GM23338 (cell line): Measurements from ENCODE around the gene BBS1. TPM values are rescaled to one million over a fixed set of nuclear protein-coding genes. Genes with fewer than 3 reads are reported as not detected.

Experiments used
- ATAC-seq: fragments of 200-7000 bp; cut with Tn5 transposase; 3 replicates; pipeline ENCODE4 v1.9.1; 2020
- DNase-seq: peaks from one replicate; pipeline ENCODE4 v3.0.0-alpha.2; 2015; ENCODE audit warnings: low spot score
- H2AFZ ChIP-seq: fragments of 200-600 bp; sonication (generic); 2 replicates; pipeline ENCODE4 v1.8.0; 2016; ENCODE audit warnings: antibody characterized with exemption, mild to moderate bottlenecking, moderate library complexity
- H3F3A ChIP-seq: fragments of 200-600 bp; sonication (generic); replicated peaks from 2 replicates; pipeline ENCODE4 v1.8.0; 2017; ENCODE audit warnings: antibody characterized with exemption, mixed run types, low read depth
- H3K27ac ChIP-seq: fragments of 200-600 bp; sonication (generic); 2 replicates; pipeline ENCODE4 v1.6.1; 2016; ENCODE audit warnings: low read depth
- H3K27me3 ChIP-seq: fragments of 200-600 bp; sonication (generic); 2 replicates; pipeline ENCODE4 v1.8.0; 2016; ENCODE audit warnings: mild to moderate bottlenecking, mixed run types, moderate library complexity; ENCODE audit not compliant: insufficient read depth
- H3K36me3 ChIP-seq: fragments of 200-600 bp; sonication (generic); 2 replicates; pipeline ENCODE4 v1.8.0; 2016; ENCODE audit warnings: mild to moderate bottlenecking; ENCODE audit not compliant: insufficient read depth
- H3K4me1 ChIP-seq: fragments of 200-600 bp; sonication (generic); 2 replicates; pipeline ENCODE4 v1.8.0; 2016; ENCODE audit warnings: mild to moderate bottlenecking, moderate library complexity; ENCODE audit not compliant: insufficient read depth
- H3K4me2 ChIP-seq: fragments of 200-600 bp; sonication (generic); 2 replicates; pipeline ENCODE4 v1.7.1; 2017; ENCODE audit warnings: mixed run types
- H3K4me3 ChIP-seq: fragments of 200-600 bp; sonication (generic); 2 replicates; pipeline ENCODE4 v1.6.1; 2016; ENCODE audit warnings: mixed run types
- H3K79me2 ChIP-seq: fragments of 200-600 bp; sonication (generic); replicated peaks from 2 replicates; pipeline ENCODE4 v1.8.0; 2017; ENCODE audit warnings: mild to moderate bottlenecking; ENCODE audit not compliant: insufficient read depth
- H3K9me2 ChIP-seq: fragments of 200-600 bp; sonication (generic); 2 replicates; pipeline ENCODE4 v1.8.0; 2017; ENCODE audit not compliant: insufficient read depth
- H4K20me1 ChIP-seq: fragments of 200-600 bp; sonication (generic); replicated peaks from 2 replicates; pipeline ENCODE4 v1.8.0; 2017; ENCODE audit warnings: mild to moderate bottlenecking; ENCODE audit not compliant: insufficient read depth
- H3K27ac Mint-ChIP-seq: 2 replicates; pipeline ENCODE4 v1.8.0; 2020; ENCODE audit warnings: inconsistent platforms, mild to moderate bottlenecking, moderate library complexity, mixed read lengths
- H3K27me3 Mint-ChIP-seq: 3 replicates; pipeline ENCODE4 v1.8.0; 2022; ENCODE audit warnings: low read depth, mild to moderate bottlenecking, moderate library complexity, mixed read lengths, inconsistent platforms; ENCODE audit not compliant: insufficient read depth, poor library complexity
- H3K36me3 Mint-ChIP-seq: 3 replicates; pipeline ENCODE4 v1.8.0; 2021; ENCODE audit warnings: low read depth, mild to moderate bottlenecking, inconsistent platforms, moderate library complexity, mixed read lengths
- H3K4me1 Mint-ChIP-seq: 3 replicates; pipeline ENCODE4 v1.8.0; 2020; ENCODE audit warnings: mild to moderate bottlenecking, inconsistent platforms, mixed read lengths
- H3K4me3 Mint-ChIP-seq: 3 replicates; pipeline ENCODE4 v1.8.0; 2021; ENCODE audit warnings: moderate library complexity, mild to moderate bottlenecking, inconsistent platforms, mixed read lengths
- H3K9me3 Mint-ChIP-seq: 3 replicates; pipeline ENCODE4 v1.8.0; 2020; ENCODE audit warnings: moderate library complexity, mild to moderate bottlenecking, inconsistent platforms, mixed read lengths
- EZH2phosphoT487 ChIP-seq: fragments of 200-600 bp; sonication (generic); IDR thresholded peaks from one replicate; pipeline ENCODE4 v1.8.1; 2018; ENCODE audit warnings: antibody characterized with exemption; ENCODE audit not compliant: unreplicated experiment
- JUNB ChIP-seq: IDR thresholded peaks from one replicate; pipeline ENCODE4 v1.6.1; 2016; ENCODE audit warnings: antibody characterized with exemption; ENCODE audit not compliant: unreplicated experiment
- NANOG ChIP-seq: IDR thresholded peaks from 2 replicates; pipeline ENCODE4 v1.6.1; 2016; ENCODE audit warnings: antibody characterized with exemption, borderline replicate concordance
- POLR2AphosphoS5 ChIP-seq: IDR thresholded peaks from 2 replicates; pipeline ENCODE4 v1.6.1; 2016; ENCODE audit warnings: antibody characterized with exemption, low read depth
- ZNF114 ChIP-seq: fragments of 250-450 bp; sonication (Bioruptor Pico); IDR thresholded peaks from 2 replicates; pipeline ENCODE4 v1.5.0; 2020; ENCODE audit warnings: mild to moderate bottlenecking, moderate library complexity
- ZNF331 ChIP-seq: fragments of 250-450 bp; sonication (Bioruptor Pico); IDR thresholded peaks from 2 replicates; pipeline ENCODE4 v1.5.0; 2020; ENCODE audit warnings: low read depth, mild to moderate bottlenecking, moderate library complexity
- polyA plus RNA-seq: library from polyadenylated mRNA; unstranded; fragments of >200 nt; fragmentation: Nextera tagmentation; extraction: Ambion mirVana; gene quantifications from 2 replicates; pipeline ENCODE4 v1.2.1, GENCODE V29; 2016
- total RNA-seq: library from RNA; depleted of rRNA; stranded (reverse); fragments of >200 nt; shearing (Covaris generic); gene quantifications from 2 replicates; pipeline ENCODE4 v1.2.3, GENCODE V29; 2014
- TF ChIP-seq, protein P1 (sequence below), 2 experiments: fragments of 200-600 bp in 1 of 2; sonication (generic) in 1 of 2; conservative IDR thresholded peaks; 2 replicates each; pipeline versions ENCODE4 v1.5.1 to v1.6.1; 2016 to 2017; ENCODE audit warnings: antibody characterized with exemption in 2 of 2, low read depth in 2 of 2, mild to moderate bottlenecking in 2 of 2, moderate library complexity in 1 of 2

The BBS1 gene
- total and polyA plus RNA-seq, 2 experiments from 2014 or later = 11.6 to 41.3 TPM

DNA sequence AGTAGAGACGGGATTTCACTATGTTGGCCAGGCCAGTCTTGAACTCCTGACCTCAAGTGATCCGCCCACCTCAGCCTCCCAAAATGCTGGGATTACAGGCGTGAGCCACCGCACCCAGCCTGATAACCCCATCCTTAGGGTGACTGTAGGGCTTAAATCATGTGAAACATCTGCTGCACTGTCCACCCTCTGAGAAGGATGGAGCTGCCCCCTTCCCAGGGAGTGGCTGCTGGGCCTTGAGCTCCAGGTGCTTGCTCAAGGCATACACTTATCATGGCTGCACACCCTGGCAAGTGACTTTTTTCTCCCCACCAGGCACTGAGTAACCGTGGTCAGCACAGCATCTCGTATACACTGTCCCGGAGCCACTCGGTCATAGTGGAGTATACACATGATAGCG is 38.4 kb upstream of the BBS1 start:
- H3K36me3 Mint-ChIP-seq = peaks cover 3% of the 10 kb centered on the region; the same call in 1 of the 3 replicates
- H3K27ac Mint-ChIP-seq = no peak overlapping the region
- Histone ChIP-seq H3K4me1 (peaks cover 28% of the 10 kb centered on the region), H3K4me2 (no peak overlapping the region), H3K36me3 (no peaks in the 10 kb centered on the region; the same call in 1 of the 2 replicates), H3F3A (0 out of 2 replicates have a peak, but pooled peaks cover 5% of the 10 kb centered on the region), H3K79me2 (no peaks in the 10 kb centered on the region), H3K4me3 (no peak overlapping the region), H4K20me1 (no peaks in the 10 kb centered on the region; the same call in none of the 2 replicates), H3K9me2 (no peaks in the 10 kb centered on the region), H3K27me3 (no peaks in the 10 kb centered on the region), H3K27ac (no peak overlapping the region), H2AFZ (no peak overlapping the region)
- ATAC-seq (no peak), DNase-seq (no peak)
- no peak overlapping the region for H3K4me3 Mint-ChIP-seq
- peaks cover 35% of the 10 kb centered on the region for H3K4me1 Mint-ChIP-seq
- TF ChIP-seq POLR2AphosphoS5 (no peak), ZNF331 (CRISPR knock-in tag) (no peak), ZNF114 (CRISPR knock-in tag) (no peak), JUNB (no peak), NANOG (no peak)
- H3K9me3 Mint-ChIP-seq = no peaks in the 10 kb centered on the region
- peaks cover 9% of the 10 kb centered on the region for H3K27me3 Mint-ChIP-seq

DNA sequence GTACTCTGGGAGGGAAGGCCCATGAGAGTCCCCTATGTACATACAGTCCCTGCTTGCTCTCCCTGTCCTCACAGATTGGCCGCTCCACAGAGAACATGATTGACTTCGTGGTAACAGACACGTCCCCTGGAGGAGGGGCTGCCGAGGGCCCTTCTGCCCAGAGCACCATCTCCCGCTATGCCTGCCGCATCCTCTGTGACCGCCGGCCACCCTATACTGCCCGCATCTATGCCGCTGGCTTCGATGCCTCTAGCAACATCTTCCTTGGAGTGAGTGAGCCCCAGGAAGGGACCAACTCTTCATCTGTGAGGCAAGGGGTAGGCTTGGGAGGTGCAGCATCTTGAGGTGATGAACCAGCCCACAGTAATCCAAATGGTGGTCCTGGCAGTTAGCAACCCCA is 37.3 kb upstream of the BBS1 start:
- no peak for DNase-seq
- ATAC-seq = no peak
- no peak overlapping the region for H3K27ac ChIP-seq
- H3K27me3 ChIP-seq = no peaks in the 10 kb centered on the region
- H3K4me3 ChIP-seq = no peak overlapping the region
- H3K36me3 ChIP-seq = no peaks in the 10 kb centered on the region; the same call in 1 of the 2 replicates
- Mint-ChIP-seq H3K9me3 (no peaks in the 10 kb centered on the region), H3K27ac (no peak overlapping the region), H3K4me1 (peaks cover 35% of the 10 kb centered on the region), H3K4me3 (no peak overlapping the region; the same call in 2 of the 3 replicates), H3K27me3 (peaks cover 8% of the 10 kb centered on the region), H3K36me3 (peaks cover 3% of the 10 kb centered on the region; the same call in 1 of the 3 replicates)
- peaks cover 20% of the 10 kb centered on the region for H3K4me1 ChIP-seq
- H3K79me2 ChIP-seq = no peaks in the 10 kb centered on the region
- no peak overlapping the region for H2AFZ ChIP-seq
- H3K4me2 ChIP-seq = no peak overlapping the region
- no peaks in the 10 kb centered on the region; the same call in 1 of the 2 replicates for H4K20me1 ChIP-seq
- no peaks in the 10 kb centered on the region for H3K9me2 ChIP-seq
- H3F3A ChIP-seq = 0 out of 2 replicates have a peak, but pooled peaks cover 9% of the 10 kb centered on the region
- TF ChIP-seq JUNB (no peak), EZH2phosphoT487 (no peak)
- TF ChIP-seq, protein P1, sequence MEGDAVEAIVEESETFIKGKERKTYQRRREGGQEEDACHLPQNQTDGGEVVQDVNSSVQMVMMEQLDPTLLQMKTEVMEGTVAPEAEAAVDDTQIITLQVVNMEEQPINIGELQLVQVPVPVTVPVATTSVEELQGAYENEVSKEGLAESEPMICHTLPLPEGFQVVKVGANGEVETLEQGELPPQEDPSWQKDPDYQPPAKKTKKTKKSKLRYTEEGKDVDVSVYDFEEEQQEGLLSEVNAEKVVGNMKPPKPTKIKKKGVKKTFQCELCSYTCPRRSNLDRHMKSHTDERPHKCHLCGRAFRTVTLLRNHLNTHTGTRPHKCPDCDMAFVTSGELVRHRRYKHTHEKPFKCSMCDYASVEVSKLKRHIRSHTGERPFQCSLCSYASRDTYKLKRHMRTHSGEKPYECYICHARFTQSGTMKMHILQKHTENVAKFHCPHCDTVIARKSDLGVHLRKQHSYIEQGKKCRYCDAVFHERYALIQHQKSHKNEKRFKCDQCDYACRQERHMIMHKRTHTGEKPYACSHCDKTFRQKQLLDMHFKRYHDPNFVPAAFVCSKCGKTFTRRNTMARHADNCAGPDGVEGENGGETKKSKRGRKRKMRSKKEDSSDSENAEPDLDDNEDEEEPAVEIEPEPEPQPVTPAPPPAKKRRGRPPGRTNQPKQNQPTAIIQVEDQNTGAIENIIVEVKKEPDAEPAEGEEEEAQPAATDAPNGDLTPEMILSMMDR (conservative IDR thresholded peaks at IDR 0.05; ENCODE audit: low read depth in 2 of 2) = no peak
